COLO829 (cell line): ENCODE measurements around the gene MAOA.
A peak's percentile ranks its signal among the peaks of the same experiment; 100 is the strongest.
"Not testable (repeated sequence)": the region's sequence is repeated elsewhere in the genome, so short reads cannot be mapped to it uniquely, and the experiment has no call there.

ENCODE experiments used
- DNase-seq: peaks from one replicate; pipeline ENCODE4 v3.0.0; 2012; ENCODE audit warnings: low spot score

Gene MAOA

GRCh38 chrX:43656005-43656494 is at the start of gene MAOA:
TSS of gene MAOA (plus strand) at chrX:43656299. CDS start at chrX:43656342, 43 bp downstream.
- no peak for DNase-seq

DNA sequence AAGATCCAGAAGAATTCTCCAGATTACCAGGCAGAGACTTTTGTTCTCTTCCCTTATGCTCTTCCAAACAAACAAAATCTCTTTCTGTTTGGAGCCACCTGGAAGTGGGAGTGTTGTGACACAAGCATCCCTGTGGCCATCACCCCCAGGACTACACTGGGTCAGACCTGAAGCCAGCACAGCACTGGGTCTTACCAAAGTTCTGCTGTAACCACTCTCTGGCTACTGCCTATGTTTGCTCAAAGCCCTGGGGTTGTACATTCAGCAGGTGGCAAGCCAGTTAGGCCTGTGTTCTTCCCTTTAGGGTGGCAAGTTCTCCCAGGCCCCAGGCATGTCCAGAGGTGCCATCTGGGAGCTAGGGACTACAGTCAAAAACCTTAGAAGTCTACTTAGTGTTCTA is 43.7 kb upstream of the MAOA start:
- no peak for DNase-seq

- no peak for DNase-seq
Measured at GRCh38 chrX:43615660-43616059, 40.4 kb upstream of the MAOA start.

DNA sequence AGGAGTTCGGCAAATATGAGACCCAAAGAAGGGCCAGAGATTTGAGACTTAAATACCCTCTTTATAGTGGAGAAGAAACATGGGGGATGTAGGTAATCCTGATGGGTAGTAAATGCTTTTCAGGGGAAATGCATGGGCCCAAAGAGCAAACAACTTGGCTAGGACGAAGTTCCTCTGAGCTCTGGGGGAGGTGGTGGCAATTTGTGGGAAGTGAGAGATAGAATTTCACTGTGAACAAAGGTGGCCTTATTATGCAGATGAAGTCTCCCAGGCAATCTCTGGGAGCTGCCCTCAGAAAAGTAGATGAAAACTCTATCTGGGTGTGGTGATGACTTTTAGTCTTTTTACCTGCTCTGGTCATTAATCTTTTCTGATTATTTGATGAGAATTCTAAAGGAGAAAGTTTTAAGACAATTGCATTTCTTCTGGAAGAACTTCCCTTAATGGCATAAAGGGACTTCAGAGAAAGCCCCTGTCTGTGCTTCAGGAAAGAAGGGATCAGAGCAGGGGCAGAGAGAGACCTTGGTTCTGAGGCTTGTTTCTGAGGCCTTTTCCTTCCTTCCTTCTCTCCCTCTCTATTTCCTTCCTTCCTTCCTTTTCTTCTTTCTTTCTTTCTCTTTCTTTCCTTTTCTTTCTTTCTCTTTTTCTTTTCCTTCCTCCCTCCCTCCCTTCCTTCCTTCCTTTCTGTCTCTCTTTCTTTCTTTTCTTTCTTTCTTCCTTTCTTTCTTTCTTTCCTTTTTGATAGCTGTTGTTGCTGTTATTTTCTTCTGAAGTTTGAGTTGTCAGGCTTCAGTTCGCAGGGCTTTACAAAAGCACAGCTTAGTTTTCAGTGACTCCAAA is 37.5 kb upstream of the MAOA start:
- DNase-seq = no peak

- not testable (repeated sequence) for DNase-seq
Measured at GRCh38 chrX:43619861-43620260, 36.2 kb upstream of the MAOA start.

- no peak for DNase-seq
Measured at GRCh38 chrX:43627147-43627546, 29.0 kb upstream of the MAOA start.

- no peak for DNase-seq
Measured at GRCh38 chrX:43627669-43628068, 28.4 kb upstream of the MAOA start.

- no peak for DNase-seq
Measured at GRCh38 chrX:43629229-43629628, 26.9 kb upstream of the MAOA start.

GRCh38 chrX:43631841-43632240 is 24.3 kb upstream of the MAOA start:
- no peak for DNase-seq

- no peak for DNase-seq
Measured at GRCh38 chrX:43633081-43633480, 23.0 kb upstream of the MAOA start.

DNA sequence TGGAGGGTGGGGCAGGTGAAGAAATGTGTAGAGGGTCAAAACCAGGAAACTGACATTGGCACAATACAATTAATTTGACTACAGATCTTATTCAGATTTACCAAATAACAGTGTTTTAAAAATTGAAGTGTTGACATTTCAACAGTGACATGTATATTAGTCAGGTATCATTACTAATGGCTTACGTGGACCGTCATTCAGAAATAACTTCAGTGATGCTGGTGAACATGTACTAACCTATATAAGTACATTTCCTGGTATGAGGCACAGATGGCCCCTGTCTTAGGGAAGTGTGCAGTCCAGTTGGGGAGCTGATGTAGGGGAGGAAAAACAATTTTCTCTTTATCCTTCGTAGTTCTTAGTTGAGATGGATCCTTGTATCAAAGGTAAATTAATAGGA is 22.3 kb upstream of the MAOA start:
- DNase-seq = no peak

DNA sequence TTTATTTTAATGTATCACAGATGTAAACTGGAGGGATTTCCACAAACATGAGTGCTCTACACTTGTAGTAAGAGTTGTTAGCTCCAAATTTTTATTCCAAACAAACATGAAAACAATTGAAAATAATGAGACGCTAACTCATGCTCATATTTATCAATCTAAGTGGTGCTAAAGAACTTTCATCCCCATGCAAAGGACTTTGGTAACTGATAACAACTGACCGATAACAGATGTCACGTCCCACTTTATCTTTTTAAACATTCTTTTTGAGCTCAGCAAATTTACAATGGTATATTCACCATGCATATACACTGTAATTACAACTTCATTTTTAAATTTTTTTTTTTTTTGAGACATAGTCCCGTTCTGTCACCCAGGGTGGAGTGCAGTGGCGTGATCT is 15.6 kb upstream of the MAOA start:
- no peak for DNase-seq

DNA sequence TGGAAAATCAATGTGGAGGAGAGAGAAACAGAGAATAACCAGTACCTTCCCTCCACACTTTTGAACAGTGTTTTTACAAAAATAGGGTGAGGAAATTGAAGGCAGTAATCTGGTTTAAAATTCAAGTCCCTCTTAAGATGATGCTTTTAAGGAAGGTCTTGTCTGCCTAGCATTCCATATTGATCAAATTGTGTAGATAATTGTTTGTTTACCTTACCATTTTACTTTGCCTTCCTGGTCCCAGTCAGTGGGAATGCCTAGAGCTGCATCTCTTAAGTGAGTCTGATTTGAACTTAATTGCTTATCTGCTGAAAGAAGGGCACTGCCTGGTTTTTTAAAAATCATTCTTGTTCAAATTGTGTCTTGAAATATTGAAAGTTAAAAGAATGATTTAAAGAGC is 14.4 kb upstream of the MAOA start:
- DNase-seq = no peak

DNA sequence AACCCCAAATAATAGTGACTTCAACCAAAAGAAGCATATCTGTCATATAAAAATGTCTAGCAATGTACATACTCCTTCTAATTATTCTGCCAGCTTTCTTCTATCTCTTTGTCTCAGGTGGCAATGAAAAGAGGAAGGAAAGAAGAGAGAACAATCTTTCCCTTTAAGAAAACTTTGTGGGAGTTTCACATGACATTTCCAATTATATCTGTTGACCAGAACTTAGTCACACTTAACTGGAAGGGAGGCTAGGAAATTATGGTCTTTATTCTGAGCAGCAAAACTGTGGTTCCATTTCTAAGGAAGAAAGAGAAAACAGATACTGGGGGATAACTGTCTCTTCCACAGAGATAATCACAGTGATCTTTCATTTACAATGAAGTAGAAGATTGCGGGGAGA is 12.9 kb upstream of the MAOA start:
- DNase-seq = no peak

GRCh38 chrX:43643662-43644061 is 12.4 kb upstream of the MAOA start:
- no peak for DNase-seq

GRCh38 chrX:43644124-43644701 is 11.9 kb upstream of the MAOA start:
- DNase-seq = peak; percentile 24

- DNase-seq = no peak
Measured at GRCh38 chrX:43646800-43647199, 9.3 kb upstream of the MAOA start.

DNA sequence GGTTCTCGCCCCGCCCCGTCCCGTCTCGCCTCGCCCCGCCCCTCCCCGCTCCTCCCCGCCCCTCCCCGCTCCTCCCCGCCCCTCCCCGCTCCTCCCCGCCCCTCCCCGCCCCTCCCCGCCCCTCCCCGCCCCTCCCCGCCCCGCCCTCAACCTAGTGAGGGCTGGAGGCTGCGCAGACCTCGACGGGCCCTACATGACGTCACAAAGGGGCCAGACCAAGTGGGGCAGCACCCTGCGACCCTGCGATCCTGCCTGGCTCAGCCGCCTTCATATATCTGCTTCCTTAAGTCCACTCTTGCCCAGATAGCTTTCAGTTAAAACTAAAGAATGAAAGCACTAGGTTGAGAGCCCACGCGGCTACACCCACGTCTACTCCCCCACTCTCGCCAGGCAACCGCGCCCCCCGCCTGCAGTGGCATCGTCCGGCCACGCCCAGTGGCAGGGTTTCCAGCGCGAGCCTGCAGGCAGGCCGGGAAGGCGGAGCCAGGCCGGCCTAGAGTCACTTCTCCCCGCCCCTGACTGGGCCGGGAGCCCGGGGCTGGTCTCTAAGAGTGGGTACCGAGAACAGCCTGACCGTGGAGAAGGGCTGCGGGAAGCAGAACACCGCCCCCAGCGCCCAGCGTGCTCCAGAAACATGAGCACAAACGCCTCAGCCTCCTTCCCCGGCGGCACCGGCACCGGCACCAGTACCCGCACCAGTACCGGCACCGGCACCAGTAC is 1.5 kb upstream of the MAOA start:
- peak; percentile 95 for DNase-seq

DNA sequence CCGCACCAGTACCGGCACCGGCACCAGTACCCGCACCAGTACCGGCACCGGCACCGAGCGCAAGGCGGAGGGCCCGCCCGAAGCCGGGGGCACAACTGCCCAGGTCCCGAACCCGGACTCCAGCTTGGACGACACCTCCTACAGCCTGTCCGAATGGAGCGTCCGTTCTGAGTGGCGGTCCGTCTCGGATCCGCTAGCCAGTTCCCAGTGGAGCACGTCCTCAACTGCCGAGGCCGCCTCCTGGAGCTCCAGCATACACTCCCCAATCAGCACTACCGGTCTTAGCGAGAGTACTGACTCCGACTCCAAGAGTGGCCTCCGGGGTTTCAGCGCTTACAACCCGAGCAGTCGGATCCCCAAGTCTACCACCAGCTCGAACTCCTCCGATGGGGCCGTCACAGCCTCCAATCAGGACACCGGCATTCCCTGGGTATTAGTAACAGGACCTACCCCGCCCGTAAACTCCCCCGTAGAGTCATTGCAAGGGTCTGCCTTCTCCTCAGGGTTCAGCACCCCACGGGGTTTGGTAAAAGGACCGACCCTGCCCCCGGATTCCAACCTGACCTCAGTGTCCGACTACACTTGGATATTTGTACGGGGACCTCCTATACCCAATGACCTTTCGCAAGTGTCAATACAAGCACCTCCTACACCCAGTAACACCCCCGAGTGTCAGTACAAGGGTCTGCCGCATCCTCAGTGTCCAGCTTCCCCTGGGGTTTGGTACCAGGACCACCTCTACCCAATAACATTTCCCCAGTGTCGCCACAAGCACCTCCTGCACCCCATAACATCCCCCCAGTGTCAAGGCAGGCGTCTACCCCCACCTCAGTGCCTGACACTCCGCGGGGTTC is 721 bp upstream of the MAOA start:
- peak; percentile 8 for DNase-seq

DNA sequence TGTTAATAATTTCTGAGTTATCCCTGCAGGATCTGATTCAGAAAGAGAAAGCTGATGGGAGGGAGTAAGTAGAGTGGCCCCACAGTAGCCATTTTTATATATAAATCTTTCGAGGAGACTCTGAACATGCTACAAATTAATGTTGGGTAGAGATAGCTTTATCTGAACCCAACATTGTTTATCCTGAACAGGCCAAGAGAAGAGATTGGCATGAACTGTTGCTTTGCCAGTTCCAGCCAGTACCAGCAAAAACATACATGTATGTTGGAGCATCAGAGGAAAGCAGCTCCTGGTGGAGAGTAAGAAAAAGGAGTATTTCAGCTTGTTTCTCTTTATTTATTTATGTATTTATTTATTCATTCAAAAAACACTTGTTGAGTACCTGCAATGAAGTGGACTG is 1.6 kb downstream of the MAOA start:
- no peak for DNase-seq

GRCh38 chrX:43661521-43662240 is 5.6 kb downstream of the MAOA start:
- DNase-seq = no peak
